C4-2B (cell line): ENCODE data around the gene RRP36.

Experiments
- CTCF ChIP-seq: fragments of 450-650 bp; conservative IDR thresholded peaks from 2 replicates; pipeline ENCODE4 v1.5.1; 2017; ENCODE audit warnings: mild to moderate bottlenecking
- ZFX ChIP-seq: fragments of 450-650 bp; IDR thresholded peaks from 2 replicates; pipeline ENCODE4 v1.6.1; 2017

DNA sequence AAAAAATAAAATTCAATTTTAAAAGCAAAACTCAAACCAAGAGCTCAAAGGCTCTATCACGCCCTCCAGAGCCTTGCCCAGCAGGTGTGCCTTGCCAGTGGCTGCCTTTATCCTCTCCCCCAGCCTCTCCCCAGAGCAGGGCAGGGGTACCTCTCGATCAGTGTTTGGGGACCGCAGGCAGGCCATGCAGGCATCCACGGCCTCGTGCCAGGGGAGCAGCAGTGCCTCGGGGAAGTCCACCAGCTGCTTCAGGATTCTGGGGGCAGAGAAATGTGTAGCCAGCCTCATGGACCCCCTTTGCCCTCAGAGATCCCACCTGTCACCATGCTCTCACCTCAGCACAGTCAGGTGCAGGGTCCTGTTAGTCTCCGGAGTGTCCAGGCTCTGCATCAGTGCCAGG, 26.6 kb downstream of the RRP36 start:
- TF ChIP-seq CTCF (no peak), ZFX (no peak)
